Neural progenitor cell (in vitro differentiated cells): ENCODE measurements around the gene HLF. TPM values are rescaled to one million over a fixed set of nuclear protein-coding genes. Genes with fewer than 3 reads are reported as not detected.

Source experiments
- DNase-seq: peaks from one replicate; pipeline ENCODE4 v3.0.0-alpha.2; 2016; ENCODE audit warnings: low spot score
- H2AFZ ChIP-seq: fragments of 200-600 bp; sonication (generic); replicated peaks from 2 replicates; pipeline ENCODE4 v1.6.1; 2016; ENCODE audit warnings: antibody characterized with exemption
- H3F3A ChIP-seq: fragments of 200-600 bp; sonication (generic); 2 replicates; pipeline ENCODE4 v1.6.1; 2016; ENCODE audit warnings: antibody characterized with exemption, low read depth
- H3K27ac ChIP-seq: fragments of 200-600 bp; sonication (generic); 2 replicates; pipeline ENCODE4 v1.5.1; 2016; ENCODE audit warnings: mild to moderate bottlenecking
- H3K27me3 ChIP-seq: fragments of 200-600 bp; sonication (generic); 2 replicates; pipeline ENCODE4 v1.6.1; 2016; ENCODE audit warnings: mild to moderate bottlenecking, moderate library complexity
- H3K36me3 ChIP-seq: fragments of 200-600 bp; sonication (generic); 2 replicates; pipeline ENCODE4 v1.5.1; 2016
- H3K4me1 ChIP-seq: fragments of 200-600 bp; sonication (generic); 2 replicates; pipeline ENCODE4 v1.6.1; 2016; ENCODE audit warnings: mixed run types
- H3K4me2 ChIP-seq: fragments of 200-600 bp; sonication (generic); 2 replicates; pipeline ENCODE4 v1.6.1; 2016
- H3K4me3 ChIP-seq: fragments of 200-600 bp; sonication (generic); 2 replicates; pipeline ENCODE4 v1.5.1; 2016
- H3K79me2 ChIP-seq: fragments of 200-600 bp; sonication (generic); 2 replicates; pipeline ENCODE4 v1.6.1; 2016; ENCODE audit warnings: low read depth
- H3K9ac ChIP-seq: fragments of 200-600 bp; sonication (generic); 2 replicates; pipeline ENCODE4 v1.6.1; 2016
- H3K9me3 ChIP-seq: fragments of 200-600 bp; sonication (generic); 2 replicates; pipeline ENCODE4 v1.5.1; 2016; ENCODE audit warnings: low read depth
- H4K20me1 ChIP-seq: fragments of 200-600 bp; sonication (generic); 2 replicates; pipeline ENCODE4 v1.6.1; 2016; ENCODE audit warnings: low read depth
- H3K27ac Mint-ChIP-seq: 3 replicates; pipeline ENCODE4 v1.8.0; 2021; ENCODE audit warnings: mixed read lengths
- H3K27me3 Mint-ChIP-seq: 2 replicates; pipeline ENCODE4 v1.8.0; 2022; ENCODE audit warnings: low read depth, mild to moderate bottlenecking, inconsistent platforms, moderate library complexity, mixed read lengths; ENCODE audit not compliant: insufficient read depth
- H3K36me3 Mint-ChIP-seq: 3 replicates; pipeline ENCODE4 v1.8.0; 2021; ENCODE audit warnings: mixed read lengths
- H3K4me1 Mint-ChIP-seq: 3 replicates; pipeline ENCODE4 v1.8.0; 2021; ENCODE audit warnings: mixed read lengths
- H3K4me3 Mint-ChIP-seq: 3 replicates; pipeline ENCODE4 v1.8.0; 2021; ENCODE audit warnings: mild to moderate bottlenecking, moderate library complexity, mixed read lengths
- H3K9me3 Mint-ChIP-seq: 3 replicates; pipeline ENCODE4 v1.8.0; 2020; ENCODE audit warnings: mixed read lengths
- EZH2 ChIP-seq: fragments of 200-600 bp; sonication (generic); IDR thresholded peaks from 2 replicates; pipeline ENCODE4 v1.6.1; 2017; ENCODE audit warnings: antibody characterized with exemption, mild to moderate bottlenecking, moderate library complexity
- EZH2phosphoT487 ChIP-seq: fragments of 200-600 bp; sonication (generic); IDR thresholded peaks from 2 replicates; pipeline ENCODE4 v1.6.1; 2017; ENCODE audit warnings: antibody characterized with exemption
- total RNA-seq: library from RNA; depleted of rRNA; stranded (reverse); fragments of >200 nt; gene quantifications from 2 replicates; pipeline ENCODE4 v1.2.3, GENCODE V29; 2015; ENCODE audit warnings: low replicate concordance
- TF ChIP-seq, protein P1 (sequence below): fragments of 200-600 bp; sonication (generic); IDR thresholded peaks from 2 replicates; pipeline ENCODE4 v1.5.1; 2017; ENCODE audit warnings: antibody characterized with exemption, mild to moderate bottlenecking

The HLF gene
- total RNA-seq, 1 donor from 2014 or later = 0.11 TPM

DNA sequence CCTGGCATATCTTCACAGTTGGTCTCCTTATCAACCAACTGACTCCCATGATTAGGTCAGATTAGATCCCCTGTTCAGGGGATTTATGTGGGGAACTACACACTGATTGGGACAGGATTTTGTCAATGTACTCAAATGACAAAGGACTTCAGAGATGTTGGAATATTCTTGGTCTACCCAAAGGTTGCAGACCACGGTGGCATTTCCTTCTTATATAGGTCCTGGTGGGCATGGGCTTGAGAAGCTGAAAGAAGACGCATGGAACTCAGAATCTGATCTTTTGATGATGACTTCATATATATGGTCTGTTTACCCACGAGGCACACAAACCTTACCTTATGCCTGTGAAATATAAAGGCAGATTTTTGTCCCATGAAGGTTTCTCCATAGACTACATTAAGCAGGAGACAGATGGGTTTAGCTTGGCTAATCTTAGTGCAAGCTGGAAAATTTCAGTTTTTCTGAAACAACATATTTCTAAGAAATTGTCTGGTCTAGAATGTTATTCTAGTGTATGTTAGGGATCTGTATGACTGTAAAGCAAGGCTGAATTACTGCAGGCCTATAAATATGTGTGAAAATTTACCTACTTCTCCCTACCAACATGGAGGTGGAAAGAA lies 33.5 kb downstream of the HLF start:
- Histone ChIP-seq H3K27me3 (no peaks in the 10 kb centered on the region), H4K20me1 (no peaks in the 10 kb centered on the region), H3K4me1 (no peaks in the 10 kb centered on the region), H3K4me2 (no peak overlapping the region), H3K9ac (no peak overlapping the region), H2AFZ (no peak overlapping the region), H3K79me2 (no peaks in the 10 kb centered on the region), H3K36me3 (no peaks in the 10 kb centered on the region), H3K27ac (no peak overlapping the region), H3K9me3 (no peaks in the 10 kb centered on the region), H3K4me3 (no peak overlapping the region), H3F3A (no peaks in the 10 kb centered on the region)
- Mint-ChIP-seq H3K4me1 (no peaks in the 10 kb centered on the region), H3K4me3 (no peak overlapping the region), H3K27ac (no peak overlapping the region), H3K36me3 (no peaks in the 10 kb centered on the region), H3K9me3 (no peaks in the 10 kb centered on the region), H3K27me3 (peaks cover 2% of the 10 kb centered on the region)
- no peak for DNase-seq
- TF ChIP-seq, protein P1, sequence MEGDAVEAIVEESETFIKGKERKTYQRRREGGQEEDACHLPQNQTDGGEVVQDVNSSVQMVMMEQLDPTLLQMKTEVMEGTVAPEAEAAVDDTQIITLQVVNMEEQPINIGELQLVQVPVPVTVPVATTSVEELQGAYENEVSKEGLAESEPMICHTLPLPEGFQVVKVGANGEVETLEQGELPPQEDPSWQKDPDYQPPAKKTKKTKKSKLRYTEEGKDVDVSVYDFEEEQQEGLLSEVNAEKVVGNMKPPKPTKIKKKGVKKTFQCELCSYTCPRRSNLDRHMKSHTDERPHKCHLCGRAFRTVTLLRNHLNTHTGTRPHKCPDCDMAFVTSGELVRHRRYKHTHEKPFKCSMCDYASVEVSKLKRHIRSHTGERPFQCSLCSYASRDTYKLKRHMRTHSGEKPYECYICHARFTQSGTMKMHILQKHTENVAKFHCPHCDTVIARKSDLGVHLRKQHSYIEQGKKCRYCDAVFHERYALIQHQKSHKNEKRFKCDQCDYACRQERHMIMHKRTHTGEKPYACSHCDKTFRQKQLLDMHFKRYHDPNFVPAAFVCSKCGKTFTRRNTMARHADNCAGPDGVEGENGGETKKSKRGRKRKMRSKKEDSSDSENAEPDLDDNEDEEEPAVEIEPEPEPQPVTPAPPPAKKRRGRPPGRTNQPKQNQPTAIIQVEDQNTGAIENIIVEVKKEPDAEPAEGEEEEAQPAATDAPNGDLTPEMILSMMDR = no peak
- no peak for TF ChIP-seq EZH2
- TF ChIP-seq EZH2phosphoT487 = no peak

DNA sequence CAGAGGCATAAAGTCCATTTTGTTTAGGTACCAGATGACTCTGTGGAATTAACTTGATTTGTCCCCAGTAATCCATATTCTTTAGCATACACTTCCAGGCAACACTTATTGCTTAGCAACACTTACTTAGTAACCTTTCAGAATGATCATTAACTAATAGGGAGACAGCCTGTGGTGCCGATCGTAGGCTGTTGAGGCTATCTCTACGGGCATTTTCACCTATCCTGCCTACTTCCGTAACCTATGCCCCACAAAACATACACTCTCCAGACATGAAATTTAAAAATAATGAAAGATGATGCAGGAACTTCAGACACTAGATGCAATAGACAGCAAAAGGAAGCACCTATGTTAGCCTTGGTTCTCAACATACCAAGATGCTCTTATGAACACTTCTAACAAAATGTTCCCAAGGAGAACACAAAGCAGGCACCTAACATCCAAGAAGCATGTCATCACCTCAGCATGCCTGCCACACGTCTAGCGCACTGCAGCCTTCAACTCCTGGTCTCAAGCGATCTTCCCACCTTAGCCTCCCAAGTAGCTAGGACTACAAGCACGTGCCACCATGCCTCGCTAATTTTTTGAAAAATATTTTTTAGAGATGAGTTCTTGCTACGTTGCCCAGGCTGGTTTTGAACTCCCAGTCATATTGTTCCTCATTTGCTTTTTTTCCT lies 34.5 kb downstream of the HLF start:
- Mint-ChIP-seq H3K27ac (no peak overlapping the region), H3K27me3 (peaks cover 2% of the 10 kb centered on the region), H3K36me3 (no peaks in the 10 kb centered on the region), H3K9me3 (no peaks in the 10 kb centered on the region), H3K4me3 (no peak overlapping the region), H3K4me1 (no peaks in the 10 kb centered on the region)
- no peak for TF ChIP-seq EZH2phosphoT487
- TF ChIP-seq, protein P1 = no peak
- no peak for TF ChIP-seq EZH2
- no peaks in the 10 kb centered on the region for H3K36me3 ChIP-seq
- no peaks in the 10 kb centered on the region for H3F3A ChIP-seq
- H3K9me3 ChIP-seq = no peaks in the 10 kb centered on the region
- H3K79me2 ChIP-seq = no peaks in the 10 kb centered on the region
- H2AFZ ChIP-seq = no peak overlapping the region
- no peaks in the 10 kb centered on the region for H3K27me3 ChIP-seq
- H3K27ac ChIP-seq = no peak overlapping the region
- H3K9ac ChIP-seq = no peak overlapping the region
- H4K20me1 ChIP-seq = no peaks in the 10 kb centered on the region
- no peaks in the 10 kb centered on the region for H3K4me1 ChIP-seq
- no peak overlapping the region for H3K4me2 ChIP-seq
- no peak overlapping the region for H3K4me3 ChIP-seq
- DNase-seq = no peak

DNA sequence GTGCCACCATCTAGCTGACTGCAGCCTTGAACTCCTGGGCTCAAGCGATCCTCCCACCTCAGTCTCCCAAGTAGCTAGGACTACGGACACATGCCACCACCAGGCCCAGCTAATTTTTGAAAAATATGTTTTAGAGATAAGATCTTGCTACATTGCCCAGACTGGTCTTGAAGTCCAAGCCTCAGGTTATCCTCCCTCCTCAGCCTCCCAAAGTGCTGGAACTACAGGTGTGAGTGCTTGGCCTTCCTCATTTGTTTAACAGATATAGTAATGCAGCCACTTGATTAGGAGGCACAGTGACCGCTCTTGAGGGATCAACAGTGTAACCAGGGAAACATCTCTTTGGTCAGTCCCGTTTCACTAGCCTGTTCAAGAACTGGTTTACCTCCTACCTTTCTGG lies 35.1 kb downstream of the HLF start:
- Histone ChIP-seq H3K27ac (no peak overlapping the region), H3K36me3 (no peaks in the 10 kb centered on the region)
- H3K27ac Mint-ChIP-seq = no peak overlapping the region

More for the DNA sequence above, 35.1 kb downstream of the HLF start:
- no peak overlapping the region for H3K4me3 Mint-ChIP-seq
- no peaks in the 10 kb centered on the region for H4K20me1 ChIP-seq
- DNase-seq = no peak
- H3K79me2 ChIP-seq = no peaks in the 10 kb centered on the region
- H3K27me3 ChIP-seq = no peaks in the 10 kb centered on the region
- H3K27me3 Mint-ChIP-seq = no peaks in the 10 kb centered on the region
- H3K4me1 ChIP-seq = no peaks in the 10 kb centered on the region
- no peak overlapping the region for H3K9ac ChIP-seq
- no peak overlapping the region for H3K4me2 ChIP-seq
- H3F3A ChIP-seq = no peaks in the 10 kb centered on the region
- H3K36me3 Mint-ChIP-seq = no peaks in the 10 kb centered on the region
- no peaks in the 10 kb centered on the region for H3K4me1 Mint-ChIP-seq
- H3K9me3 Mint-ChIP-seq = no peaks in the 10 kb centered on the region
- no peak overlapping the region for H3K4me3 ChIP-seq
- TF ChIP-seq EZH2 = no peak
- TF ChIP-seq, protein P1 = no peak
- TF ChIP-seq EZH2phosphoT487 = no peak
- H2AFZ ChIP-seq = no peak overlapping the region
- H3K9me3 ChIP-seq = no peaks in the 10 kb centered on the region
